CD4-positive, alpha-beta T cell (primary cell): ENCODE results near the gene CCDC12. TPM values are rescaled to one million over a fixed set of nuclear protein-coding genes. Genes with fewer than 3 reads are reported as not detected.

Experiments
- ATAC-seq: fragments of 200-7000 bp; cut with Tn5 transposase; one replicate; pipeline ENCODE4 v1.10.0; 2022; ENCODE audit warnings: mild to moderate bottlenecking; ENCODE audit not compliant: poor library complexity
- CTCF ChIA-PET: fragments of 350-600 bp; sonication (Branson Sonifier 250); formaldehyde crosslinking; loops from one replicate; lab custom pipeline; 2021; ENCODE audit warnings: antibody characterized with exemption, inconsistent platforms; lab: Charles Lee
- POLR2A ChIA-PET: fragments of 350-600 bp; sonication (Branson Sonifier 250); formaldehyde crosslinking; loops from one replicate; lab custom pipeline; 2021; ENCODE audit warnings: antibody characterized with exemption, inconsistent platforms; lab: Charles Lee
- DNase-seq, 14 experiments: peaks; one replicate each; pipeline ENCODE4 v3.0.0-alpha.2; 2013 to 2020; ENCODE audit warnings: mixed read lengths in 2 of 14
- H3K27ac ChIP-seq, 2 donors: one replicate each; pipeline versions ENCODE4 v1.5.1 to v1.7.0; 2013; ENCODE audit warnings: low read length in 2 of 2, low read depth in 1 of 2, mild to moderate bottlenecking in 1 of 2
- H3K27me3 ChIP-seq, 2 experiments: 1 replicate in 1 of 2; 2 replicates in 1 of 2; pipeline versions ENCODE4 v1.6.1 to v1.7.0; 2013; ENCODE audit warnings: low read length in 2 of 2, control low read depth in 1 of 2, mild to moderate bottlenecking in 1 of 2, moderate library complexity in 1 of 2; ENCODE audit not compliant: insufficient read depth in 2 of 2, control insufficient read depth in 1 of 2
- H3K36me3 ChIP-seq: one replicate; pipeline ENCODE4 v1.6.1; 2013; ENCODE audit warnings: low read length, control low read depth; ENCODE audit not compliant: insufficient read depth
- H3K4me1 ChIP-seq: one replicate; pipeline ENCODE4 v1.6.1; 2013; ENCODE audit warnings: low read length, control low read depth; ENCODE audit not compliant: insufficient read depth
- H3K4me3 ChIP-seq: one replicate; pipeline ENCODE4 v1.5.1; 2013; ENCODE audit warnings: mild to moderate bottlenecking, low read length, moderate library complexity
- H3K9me3 ChIP-seq, 2 experiments: 1 replicate in 1 of 2; 2 replicates in 1 of 2; pipeline versions ENCODE4 v1.6.1 to v1.7.0; 2013; ENCODE audit warnings: low read length in 2 of 2, mild to moderate bottlenecking in 2 of 2, control low read depth in 1 of 2, moderate library complexity in 1 of 2; ENCODE audit not compliant: control insufficient read depth in 1 of 2, insufficient read depth in 1 of 2
- H3K27ac Mint-ChIP-seq: one replicate; pipeline ENCODE4 v1.8.0; 2020; ENCODE audit warnings: mixed read lengths
- H3K27me3 Mint-ChIP-seq: one replicate; pipeline ENCODE4 v1.8.0; 2021; ENCODE audit warnings: mixed read lengths
- H3K36me3 Mint-ChIP-seq: one replicate; pipeline ENCODE4 v1.8.0; 2021; ENCODE audit warnings: low read depth, mixed read lengths
- H3K4me1 Mint-ChIP-seq: one replicate; pipeline ENCODE4 v1.8.0; 2021; ENCODE audit warnings: low read depth, mixed read lengths
- H3K4me3 Mint-ChIP-seq: one replicate; pipeline ENCODE4 v1.8.0; 2020; ENCODE audit warnings: mild to moderate bottlenecking, mixed read lengths
- H3K9me3 Mint-ChIP-seq: one replicate; pipeline ENCODE4 v1.8.0; 2020; ENCODE audit warnings: mixed read lengths
- intact Hi-C, 2 experiments: fragments of 100-400 bp; cut with DNase I in 1 of 2; cut with micrococcal nuclease in 1 of 2; formaldehyde crosslinking; loops; one replicate each; pipeline versions ENCODE4 v1.15.1 to v1.9.0; 2023 to 2025; cut with DNase I, micrococcal nuclease
- total RNA-seq, 174 experiments: library from RNA in 2 of 174; stranded (reverse) in 2 of 174; gene quantifications; one replicate each; pipeline ENCODE4 v1.2.3 and lab custom pipeline; 2021 to 2026
- TF ChIP-seq, protein P1 (sequence below): fragments of 200-600 bp; IDR thresholded peaks from one replicate; pipeline ENCODE4 v1.8.0; 2022; ENCODE audit warnings: antibody characterized with exemption, mild to moderate bottlenecking

CCDC12 gene
- total RNA-seq, 2 experiments from 2014 or later = 57.5 to 59.5 TPM

DNA sequence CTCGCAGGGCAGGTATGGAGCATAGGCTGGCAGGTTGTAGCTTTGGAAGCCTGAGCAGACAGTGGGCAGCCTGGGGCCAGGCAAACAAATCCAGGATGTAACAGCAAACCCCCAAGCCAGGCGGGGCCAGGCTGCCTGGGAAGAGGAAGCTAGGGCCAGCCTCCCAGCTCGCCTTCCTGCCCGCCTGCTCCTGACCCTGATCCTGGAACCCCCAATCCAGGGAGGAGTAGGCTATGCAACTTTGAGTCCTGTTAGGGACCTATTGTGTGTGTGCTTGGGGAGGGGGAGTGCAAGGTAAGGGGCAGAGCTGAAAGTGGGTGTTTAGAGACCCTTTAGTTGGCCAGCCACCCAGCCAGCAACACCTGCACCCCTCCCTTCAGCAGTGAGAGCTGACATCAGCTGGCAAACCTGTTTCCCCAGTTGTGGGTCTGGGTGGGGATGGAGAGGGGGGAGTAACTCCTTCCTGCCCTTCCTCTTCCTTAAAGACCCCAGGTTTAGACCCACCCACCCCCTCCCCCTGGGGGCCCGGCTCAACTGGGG lies 5.5 kb upstream of the CCDC12 start:
- POLR2A ChIA-PET = interaction anchor here (0.5 to 1.3 kb wide), 2 partner anchors 27 to 280 kb away, joined by 3 to 4 read pairs; no protein-coding TSS in a partner anchor
- CTCF ChIA-PET = interaction anchor here (1.8 to 3.0 kb wide), 2 partner anchors 35 to 73 kb away, joined by 4 to 11 read pairs; no protein-coding TSS in a partner anchor
- Mint-ChIP-seq H3K27ac (peak overlapping the region; percentile 87), H3K27me3 (no peaks in the 10 kb centered on the region), H3K9me3 (no peaks in the 10 kb centered on the region), H3K4me1 (peaks cover 73% of the 10 kb centered on the region), H3K36me3 (no peaks in the 10 kb centered on the region), H3K4me3 (peak overlapping the region; percentile 73)
- no peaks in the 10 kb centered on the region for H3K27me3 ChIP-seq
- peak in 1 of 14 experiments; percentile 26 for DNase-seq
- ATAC-seq = no peak
- H3K4me1 ChIP-seq = peaks cover 93% of the 10 kb centered on the region
- intact Hi-C loops = loop anchor here in 1 of 2 experiments (10.0 kb wide), 1 partner anchor 53 kb away; no protein-coding TSS in a partner anchor
- peak overlapping the region; percentile 82 for H3K4me3 ChIP-seq
- H3K27ac ChIP-seq = peak overlapping the region in 1 of 2 donors; percentile 6
- peaks cover 12% of the 10 kb centered on the region for H3K36me3 ChIP-seq
- no peaks in the 10 kb centered on the region for H3K9me3 ChIP-seq
- TF ChIP-seq, protein P1, sequence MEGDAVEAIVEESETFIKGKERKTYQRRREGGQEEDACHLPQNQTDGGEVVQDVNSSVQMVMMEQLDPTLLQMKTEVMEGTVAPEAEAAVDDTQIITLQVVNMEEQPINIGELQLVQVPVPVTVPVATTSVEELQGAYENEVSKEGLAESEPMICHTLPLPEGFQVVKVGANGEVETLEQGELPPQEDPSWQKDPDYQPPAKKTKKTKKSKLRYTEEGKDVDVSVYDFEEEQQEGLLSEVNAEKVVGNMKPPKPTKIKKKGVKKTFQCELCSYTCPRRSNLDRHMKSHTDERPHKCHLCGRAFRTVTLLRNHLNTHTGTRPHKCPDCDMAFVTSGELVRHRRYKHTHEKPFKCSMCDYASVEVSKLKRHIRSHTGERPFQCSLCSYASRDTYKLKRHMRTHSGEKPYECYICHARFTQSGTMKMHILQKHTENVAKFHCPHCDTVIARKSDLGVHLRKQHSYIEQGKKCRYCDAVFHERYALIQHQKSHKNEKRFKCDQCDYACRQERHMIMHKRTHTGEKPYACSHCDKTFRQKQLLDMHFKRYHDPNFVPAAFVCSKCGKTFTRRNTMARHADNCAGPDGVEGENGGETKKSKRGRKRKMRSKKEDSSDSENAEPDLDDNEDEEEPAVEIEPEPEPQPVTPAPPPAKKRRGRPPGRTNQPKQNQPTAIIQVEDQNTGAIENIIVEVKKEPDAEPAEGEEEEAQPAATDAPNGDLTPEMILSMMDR = no peak

DNA sequence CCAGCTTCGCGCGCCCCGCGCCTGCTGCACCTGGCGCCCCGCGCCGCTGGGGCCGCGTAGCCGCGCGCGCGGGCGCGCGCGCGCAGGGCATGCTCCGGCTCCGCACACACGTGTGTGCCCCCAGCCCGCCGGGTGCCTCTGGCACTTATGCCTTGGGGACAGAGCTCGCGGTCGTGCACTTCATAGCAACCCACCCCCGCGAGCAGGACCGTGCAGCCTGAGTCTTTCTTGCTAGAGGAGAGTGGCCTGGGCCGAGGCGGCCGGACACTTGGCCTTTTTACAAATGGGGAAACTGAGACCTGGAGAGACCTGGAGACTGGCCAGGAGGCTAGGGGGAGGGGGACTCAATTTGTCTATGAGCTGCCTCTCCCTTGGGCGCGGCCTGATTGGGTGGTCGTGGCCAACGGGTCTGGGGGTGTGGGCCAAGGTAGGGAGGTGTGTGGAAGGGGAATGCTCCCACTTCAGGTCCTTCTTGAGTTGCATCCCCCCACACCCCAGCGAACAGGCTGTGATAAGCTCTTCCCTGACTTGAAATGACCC lies 3.5 kb upstream of the CCDC12 start:
- Histone ChIP-seq H3K27ac (peak overlapping the region in 1 of 2 donors; percentile 57), H3K9me3 (no peaks in the 10 kb centered on the region), H3K4me3 (peak overlapping the region; percentile 82), H3K4me1 (peaks cover 87% of the 10 kb centered on the region), H3K27me3 (no peaks in the 10 kb centered on the region), H3K36me3 (peaks cover 6% of the 10 kb centered on the region)
- Mint-ChIP-seq H3K36me3 (peaks cover 8% of the 10 kb centered on the region), H3K4me3 (peak overlapping the region; percentile 92), H3K4me1 (peaks cover 67% of the 10 kb centered on the region), H3K27me3 (no peaks in the 10 kb centered on the region), H3K9me3 (no peaks in the 10 kb centered on the region), H3K27ac (peak overlapping the region; percentile 87)
- TF ChIP-seq, protein P1 = no peak
- DNase-seq = peak in 1 of 14 experiments; percentile 11
- ChIA-PET CTCF (interaction anchor here (0.7 to 3.0 kb wide), 6 partner anchors 10 to 71 kb away, joined by 3 to 11 read pairs (median 4); no protein-coding TSS in a partner anchor), POLR2A (interaction anchor here (0.6 to 3.2 kb wide), 18 partner anchors 8 to 496 kb away, joined by 3 to 22 read pairs (median 5); partner anchors contain the start of genes SCAP and SETD2)
- ATAC-seq = no peak
- intact Hi-C loops = loop anchor here (1.0 to 10.0 kb wide), 4 partner anchors 7 to 497 kb away; partner anchors contain the start of genes KIF9 (in 1 of the 2), KLHL18 (in 1 of the 2) and SCAP (in 1 of the 2)

DNA sequence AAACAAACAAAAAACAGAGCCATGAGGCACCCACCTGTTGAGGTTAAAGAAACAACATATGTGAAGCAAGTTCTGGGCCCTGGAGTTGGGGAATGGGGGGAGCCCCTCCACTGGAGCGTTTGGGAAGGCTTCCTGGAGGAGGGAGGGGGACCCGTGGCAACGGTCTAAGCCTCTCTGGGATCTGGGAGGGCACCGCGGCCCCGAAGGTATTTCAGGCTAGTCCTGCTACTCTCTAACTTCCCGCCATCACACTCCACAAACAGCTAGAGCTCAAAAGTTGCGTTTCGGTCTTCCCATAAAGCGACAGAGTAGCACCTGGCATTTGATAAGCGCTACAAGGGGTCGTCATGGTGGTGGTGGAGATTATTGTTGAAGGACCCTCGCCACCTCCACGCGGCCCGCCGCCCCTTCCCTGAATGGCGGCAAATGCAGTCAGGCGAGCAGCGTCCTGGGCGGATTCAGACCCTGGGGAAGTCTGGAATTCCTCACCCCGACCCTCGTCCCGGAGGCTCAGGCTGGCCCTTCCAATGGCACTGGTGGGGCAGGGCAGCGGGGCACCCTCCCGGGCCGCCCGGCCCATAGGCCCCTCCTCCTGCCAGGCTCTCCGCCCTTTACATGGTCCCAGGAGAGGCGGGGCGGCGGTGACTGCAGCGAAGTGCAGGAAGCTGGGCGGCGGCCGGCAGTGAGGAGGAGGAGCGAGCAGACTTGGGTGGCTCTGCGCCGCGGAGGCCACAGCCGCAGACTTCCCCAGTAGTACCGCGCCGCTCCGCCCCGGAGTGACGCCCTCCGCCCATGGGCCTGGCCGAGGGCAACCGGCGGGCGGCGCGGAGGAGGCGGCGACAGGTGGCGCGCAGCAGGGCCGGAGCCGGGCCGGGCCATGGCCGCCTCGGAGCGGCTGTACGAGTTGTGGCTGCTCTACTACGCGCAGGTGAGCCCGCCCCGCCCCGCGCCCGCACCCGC lies 2.7 kb upstream of the CCDC12 start, which contains the start of gene NBEAL2:
TSS of gene NBEAL2 (plus strand) at position 682 of the 960 bp plus-strand sequence. CDS start at position 878, 196 bp downstream.
- peaks cover 15% of the 10 kb centered on the region for H3K36me3 Mint-ChIP-seq
- peak within 1 kb of the TSS; percentile 57 to 71 for H3K27ac ChIP-seq
- peaks cover 87% of the 10 kb centered on the region for H3K4me1 ChIP-seq
- intact Hi-C loops = loop anchor here (1.0 to 5.0 kb wide), 3 partner anchors 8 to 498 kb away; partner anchors contain the start of genes KIF9 (in 1 of the 2), KLHL18 (in 1 of the 2) and SCAP (in 1 of the 2)
- peak within 1 kb of the TSS; percentile 92 for H3K4me3 Mint-ChIP-seq
- peaks cover 11% of the 10 kb centered on the region for H3K36me3 ChIP-seq
- ChIA-PET CTCF (interaction anchor here (0.7 to 3.0 kb wide), 6 partner anchors 9 to 70 kb away, joined by 3 to 11 read pairs (median 4); no protein-coding TSS in a partner anchor), POLR2A (interaction anchor here (0.6 to 3.2 kb wide), 20 partner anchors 9 to 496 kb away, joined by 3 to 22 read pairs (median 4); partner anchors contain the start of genes SCAP and SETD2)
- H3K9me3 ChIP-seq = no peaks in the 10 kb centered on the region
- DNase-seq = peak; percentile 90 to 98 (median 96)
- peak; percentile 77 for ATAC-seq
- TF ChIP-seq, protein P1 = no peak
- H3K4me3 ChIP-seq = peak within 1 kb of the TSS; percentile 82
- H3K4me1 Mint-ChIP-seq = peaks cover 67% of the 10 kb centered on the region
- H3K9me3 Mint-ChIP-seq = no peaks in the 10 kb centered on the region
- no peaks in the 10 kb centered on the region for H3K27me3 Mint-ChIP-seq
- no peaks in the 10 kb centered on the region for H3K27me3 ChIP-seq
- H3K27ac Mint-ChIP-seq = peak within 1 kb of the TSS; percentile 91
